ENCODE data around the gene ZNF778.
"Not testable (repeated sequence)": the region's sequence is repeated elsewhere in the genome, so short reads cannot be mapped to it uniquely, and the experiment has no call there.

DNA sequence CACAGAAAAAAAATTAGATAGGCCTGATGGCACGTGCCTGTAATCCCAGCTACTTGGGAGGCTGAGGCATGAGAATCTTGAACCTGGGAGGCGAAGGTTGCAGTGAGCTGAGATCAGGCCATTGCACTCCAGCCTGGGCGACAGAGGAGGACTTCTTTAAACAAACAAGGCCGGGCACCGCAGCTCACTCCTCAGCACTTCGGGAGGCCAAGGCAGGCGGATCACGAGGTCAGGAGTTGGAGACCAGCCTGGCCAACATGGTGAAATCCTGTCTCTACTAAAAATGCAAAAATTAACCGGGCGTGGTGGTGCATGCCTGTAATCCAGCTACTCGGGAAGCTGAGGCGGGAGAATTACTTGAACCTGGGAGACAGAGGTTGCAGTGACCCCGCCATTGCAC, 26.8 kb downstream of the ZNF778 start:
- TF ChIP-seq, protein P1, sequence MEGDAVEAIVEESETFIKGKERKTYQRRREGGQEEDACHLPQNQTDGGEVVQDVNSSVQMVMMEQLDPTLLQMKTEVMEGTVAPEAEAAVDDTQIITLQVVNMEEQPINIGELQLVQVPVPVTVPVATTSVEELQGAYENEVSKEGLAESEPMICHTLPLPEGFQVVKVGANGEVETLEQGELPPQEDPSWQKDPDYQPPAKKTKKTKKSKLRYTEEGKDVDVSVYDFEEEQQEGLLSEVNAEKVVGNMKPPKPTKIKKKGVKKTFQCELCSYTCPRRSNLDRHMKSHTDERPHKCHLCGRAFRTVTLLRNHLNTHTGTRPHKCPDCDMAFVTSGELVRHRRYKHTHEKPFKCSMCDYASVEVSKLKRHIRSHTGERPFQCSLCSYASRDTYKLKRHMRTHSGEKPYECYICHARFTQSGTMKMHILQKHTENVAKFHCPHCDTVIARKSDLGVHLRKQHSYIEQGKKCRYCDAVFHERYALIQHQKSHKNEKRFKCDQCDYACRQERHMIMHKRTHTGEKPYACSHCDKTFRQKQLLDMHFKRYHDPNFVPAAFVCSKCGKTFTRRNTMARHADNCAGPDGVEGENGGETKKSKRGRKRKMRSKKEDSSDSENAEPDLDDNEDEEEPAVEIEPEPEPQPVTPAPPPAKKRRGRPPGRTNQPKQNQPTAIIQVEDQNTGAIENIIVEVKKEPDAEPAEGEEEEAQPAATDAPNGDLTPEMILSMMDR (IDR thresholded peaks at IDR 0.05; ENCODE audit: poor library complexity): not testable (repeated sequence)
- not testable (repeated sequence) for TF ChIP-seq EZH2 (IDR thresholded peaks at IDR 0.05; ENCODE audit: borderline replicate concordance); EZH2phosphoT487 (IDR thresholded peaks at IDR 0.05; ENCODE audit: low read depth, severe bottlenecking, unreplicated experiment)

Measured in hepatocyte (in vitro differentiated cells).